Left lung (tissue), 10 donors: ENCODE data around the gene CDC42EP3. TPM values are rescaled to one million over a fixed set of nuclear protein-coding genes. Genes with fewer than 3 reads are reported as not detected.

Source experiments
- ATAC-seq: fragments of 200-7000 bp; cut with Tn5 transposase; one replicate; pipeline ENCODE4 v1.9.1; 2020; ENCODE audit warnings: moderate library complexity
- DNase-seq, 4 donors: peaks; one replicate each; pipeline ENCODE4 v3.0.0-alpha.2; 2013 to 2020
- H3K27ac ChIP-seq, 2 donors: fragments of 200-600 bp; sonication (generic) in 1 of 2; one replicate each; pipeline versions ENCODE4 v1.5.0 to v1.8.0; 2020 to 2021
- H3K27me3 ChIP-seq, 2 donors: fragments of 200-600 bp; sonication (generic) in 1 of 2; one replicate each; pipeline versions ENCODE4 v1.5.0 to v1.8.0; 2020 to 2021
- H3K36me3 ChIP-seq, 2 donors: fragments of 200-600 bp; sonication (generic) in 1 of 2; one replicate each; pipeline versions ENCODE4 v1.5.0 to v1.8.0; 2020 to 2021
- H3K4me1 ChIP-seq, 2 donors: fragments of 200-600 bp; one replicate each; pipeline ENCODE4 v1.8.0; 2021
- H3K4me3 ChIP-seq, 2 donors: fragments of 200-600 bp; sonication (generic) in 1 of 2; one replicate each; pipeline versions ENCODE4 v1.5.0 to v1.8.0; 2020 to 2021; ENCODE audit warnings: mild to moderate bottlenecking in 1 of 2
- H3K9me3 ChIP-seq, 2 donors: fragments of 200-600 bp; sonication (generic) in 1 of 2; one replicate each; pipeline versions ENCODE4 v1.5.0 to v1.8.0; 2020 to 2021
- CTCF ChIP-seq, 2 donors: fragments of 200-600 bp; sonication (generic) in 1 of 2; IDR thresholded peaks; one replicate each; pipeline versions ENCODE4 v1.5.0 to v1.8.0; 2021; ENCODE audit warnings: antibody characterized with exemption in 2 of 2
- intact Hi-C, 2 donors: fragments of 100-400 bp; cut with DNase I; formaldehyde crosslinking; loops; one replicate each; pipeline versions ENCODE4 v1.11.2 to v1.14.2; 2022
- polyA plus RNA-seq, 6 donors: library from polyadenylated mRNA; unstranded; fragments of 120-200 nt; gene quantifications; one replicate each; pipeline ENCODE4 v1.2.1, GENCODE V29; 2013; ENCODE audit not compliant: insufficient read length in 6 of 6
- total RNA-seq, 2 donors: library from RNA; stranded (reverse); fragmentation: NEBNext Ultra II Directional; extraction: Animal tissue kit (Norgen Biotek cat#: 25700); gene quantifications; one replicate each; pipeline ENCODE4 v1.2.1, GENCODE V29; 2021
- donor health status: DM: no; HTN: yes; CAD: no.
- donor health status: DM: no; HTN: no; CAD: no.

CDC42EP3 gene
- total and polyA plus RNA-seq, 8 donors, result 17.3 to 53.8 (median 25.1) TPM

- intact Hi-C loops, result no loop called here
- H3K4me1 ChIP-seq, result peaks cover 1 to 55% of the 10 kb centered on the region in 2 donors
- H3K27me3 ChIP-seq, result no peaks in the 10 kb centered on the region
- peaks cover 0 to 24% of the 10 kb centered on the region in 2 donors for H3K36me3 ChIP-seq
- TF ChIP-seq CTCF (IDR thresholded peaks at IDR 0.05), result no peak
- no peaks in the 10 kb centered on the region for H3K9me3 ChIP-seq
- ATAC-seq, result no peak
- H3K27ac ChIP-seq, result no peak overlapping the region
- H3K4me3 ChIP-seq, result no peak overlapping the region
- DNase-seq, result no peak
These were observed 33.5 kb downstream of the CDC42EP3 start for GRCh38 chr2:37637985-37638384.

- peaks cover 0 to 18% of the 10 kb centered on the region in 2 donors for H3K36me3 ChIP-seq
- H3K4me3 ChIP-seq, result no peak overlapping the region
- no peak for ATAC-seq
- intact Hi-C loops, result no loop called here
- no peak for TF ChIP-seq CTCF (IDR thresholded peaks at IDR 0.05)
- peaks cover 0 to 52% of the 10 kb centered on the region in 2 donors for H3K4me1 ChIP-seq
- H3K9me3 ChIP-seq, result no peaks in the 10 kb centered on the region
- no peak for DNase-seq
- H3K27me3 ChIP-seq, result no peaks in the 10 kb centered on the region
- peak overlapping the region in 1 of 2 donors; percentile 87 for H3K27ac ChIP-seq
These were observed 34.1 kb downstream of the CDC42EP3 start for GRCh38 chr2:37637190-37637860.

- no peak overlapping the region for H3K4me3 ChIP-seq
- no peak for TF ChIP-seq CTCF (IDR thresholded peaks at IDR 0.05)
- ATAC-seq (no peak), DNase-seq (no peak)
- no peaks in the 10 kb centered on the region for H3K9me3 ChIP-seq
- intact Hi-C loops, result no loop called here
- peak overlapping the region in 1 of 2 donors; percentile 87 for H3K27ac ChIP-seq
- peaks cover 0 to 53% of the 10 kb centered on the region in 2 donors for H3K4me1 ChIP-seq
- peaks cover 0 to 10% of the 10 kb centered on the region in 2 donors for H3K36me3 ChIP-seq
- no peaks in the 10 kb centered on the region for H3K27me3 ChIP-seq
These were observed 34.9 kb downstream of the CDC42EP3 start for GRCh38 chr2:37636381-37637066.

- H3K4me3 ChIP-seq, result no peak overlapping the region
- H3K27ac ChIP-seq, result peak overlapping the region; percentile 26 to 87
- DNase-seq (peak in 1 of 4 donors; percentile 73), ATAC-seq (peak; percentile 73)
- H3K9me3 ChIP-seq, result no peaks in the 10 kb centered on the region
- intact Hi-C loops, result no loop called here
- peaks cover 0 to 59% of the 10 kb centered on the region in 2 donors for H3K4me1 ChIP-seq
- TF ChIP-seq CTCF (IDR thresholded peaks at IDR 0.05), result no peak
- peaks cover 0 to 2% of the 10 kb centered on the region in 2 donors for H3K36me3 ChIP-seq
- no peaks in the 10 kb centered on the region for H3K27me3 ChIP-seq
These were observed 35.7 kb downstream of the CDC42EP3 start for GRCh38 chr2:37635504-37636380.
